ENCODE measurements around the gene SORL1.

Gene SORL1

DNA sequence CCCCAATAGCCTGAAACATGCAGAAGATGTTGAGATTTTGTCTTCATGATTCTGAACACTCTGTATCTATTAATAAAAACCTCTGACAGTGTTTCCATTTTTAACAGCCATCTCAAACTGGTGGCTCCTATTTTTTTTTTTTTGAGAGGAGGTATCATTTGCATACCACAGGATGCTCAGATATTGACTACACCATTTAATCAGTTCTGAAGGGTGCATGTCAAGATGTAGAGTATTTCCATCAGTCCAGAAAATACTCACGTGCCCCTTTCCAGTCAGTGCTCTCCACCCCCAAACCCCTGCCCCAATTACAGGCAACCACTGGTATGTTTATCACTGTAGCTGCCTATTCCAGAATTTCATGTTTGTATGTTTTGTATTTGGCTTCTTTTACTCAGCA is 85.9 kb downstream of the SORL1 start:
- no peak for DNase-seq

DNA sequence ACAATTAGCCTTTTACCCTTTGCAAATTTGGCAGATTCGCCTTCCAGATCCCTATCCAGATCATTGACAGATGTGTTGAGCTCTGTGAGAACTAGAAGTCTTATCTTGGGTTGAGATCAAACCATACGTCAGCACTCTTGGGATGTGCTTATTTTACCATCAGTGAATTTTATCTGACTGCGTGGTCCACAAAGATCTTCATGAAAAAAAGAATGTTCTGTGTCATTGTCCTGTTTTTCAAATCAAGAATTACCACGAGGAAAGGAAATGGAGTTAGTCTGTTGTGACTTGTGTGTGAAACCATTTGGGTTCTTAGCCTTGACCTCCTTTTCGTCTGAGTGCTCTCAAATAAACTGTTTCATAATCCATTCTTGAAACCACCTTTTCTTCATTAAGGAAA is 86.9 kb downstream of the SORL1 start:
- no peak for DNase-seq

DNA sequence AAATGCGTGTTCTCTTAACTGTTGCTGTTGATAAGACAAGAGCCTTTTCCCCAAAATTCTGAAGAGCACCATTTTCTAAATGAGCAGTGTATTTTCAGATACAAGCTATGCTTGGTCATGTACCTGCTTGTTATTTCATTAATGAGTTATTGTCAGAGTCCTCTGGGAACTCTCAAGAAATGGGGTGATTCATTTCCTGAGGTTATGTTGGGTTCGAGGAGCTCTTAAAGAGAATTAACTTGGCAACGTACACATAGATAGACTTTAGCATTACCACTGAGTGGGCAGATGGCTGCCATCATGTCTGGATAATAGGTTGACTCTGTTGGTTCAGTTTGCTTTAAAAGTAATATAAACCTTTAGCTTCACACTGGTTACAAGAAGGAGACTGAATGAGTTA is 88.5 kb downstream of the SORL1 start:
- peak; percentile 30 for DNase-seq

DNA sequence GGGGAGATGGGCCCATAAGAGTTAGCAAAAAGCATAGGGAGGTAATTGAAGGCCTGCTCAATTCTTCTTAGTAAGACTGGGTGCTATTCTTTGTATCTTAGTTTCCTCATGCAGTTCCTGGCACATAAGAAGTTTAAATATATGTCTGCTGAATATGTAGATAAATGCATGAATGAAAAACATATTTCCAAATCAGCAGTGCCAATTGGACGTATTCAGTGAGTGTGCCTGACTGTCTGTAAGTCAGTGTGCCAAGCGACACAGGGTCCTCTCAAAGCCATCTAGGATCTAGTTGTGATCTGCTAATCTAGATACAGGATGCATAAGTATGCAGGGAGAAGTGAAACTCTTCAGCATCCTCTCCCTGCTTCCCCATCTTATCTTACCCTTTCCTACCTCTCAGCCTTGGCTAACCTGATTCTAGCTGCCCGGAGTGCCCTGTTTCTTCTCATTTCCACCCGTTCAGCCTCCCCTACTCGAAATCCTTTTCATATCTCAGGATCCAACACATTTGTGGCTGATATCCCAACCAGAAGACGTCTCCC is 91.8 kb downstream of the SORL1 start:
- DNase-seq, result no peak

DNA sequence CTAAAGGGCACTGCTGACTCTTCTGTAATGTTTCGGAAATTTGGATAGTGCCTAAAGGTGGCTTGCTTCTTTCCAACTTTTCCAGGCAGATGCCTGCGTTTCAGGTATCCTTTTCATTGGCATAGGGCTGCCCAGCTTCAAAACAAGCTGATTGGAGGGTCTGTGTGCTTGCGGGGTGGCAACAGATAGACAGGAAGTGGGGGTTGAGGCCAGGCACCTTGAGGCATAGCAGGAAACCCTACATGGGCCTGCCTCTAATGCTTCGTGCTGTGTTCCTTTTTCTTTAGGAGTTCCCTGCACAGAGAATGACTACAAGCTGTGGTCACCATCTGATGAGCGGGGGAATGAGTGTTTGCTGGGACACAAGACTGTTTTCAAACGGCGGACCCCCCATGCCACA is 92.8 kb downstream of the SORL1 start:
- no peak for DNase-seq

DNA sequence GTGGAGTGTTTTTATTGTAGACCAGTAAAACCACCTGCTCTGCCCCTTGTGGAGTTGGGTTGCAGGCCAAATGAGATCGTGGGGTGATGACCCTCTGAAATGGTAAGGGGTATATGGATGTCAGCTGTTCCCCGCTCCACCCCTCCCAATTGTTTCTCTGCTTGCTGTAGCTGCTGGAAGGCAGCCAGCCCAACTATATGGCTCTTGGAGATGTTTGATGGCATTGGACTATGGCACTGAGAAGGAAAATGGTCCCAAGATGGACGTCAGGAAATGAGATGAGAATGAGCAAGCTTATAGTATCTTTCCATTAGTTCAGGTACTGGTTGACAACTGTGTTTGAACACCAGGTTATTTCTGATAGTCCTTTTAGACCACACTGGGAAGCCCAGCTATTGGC is 95.5 kb downstream of the SORL1 start:
- peak; percentile 51 for DNase-seq

DNA sequence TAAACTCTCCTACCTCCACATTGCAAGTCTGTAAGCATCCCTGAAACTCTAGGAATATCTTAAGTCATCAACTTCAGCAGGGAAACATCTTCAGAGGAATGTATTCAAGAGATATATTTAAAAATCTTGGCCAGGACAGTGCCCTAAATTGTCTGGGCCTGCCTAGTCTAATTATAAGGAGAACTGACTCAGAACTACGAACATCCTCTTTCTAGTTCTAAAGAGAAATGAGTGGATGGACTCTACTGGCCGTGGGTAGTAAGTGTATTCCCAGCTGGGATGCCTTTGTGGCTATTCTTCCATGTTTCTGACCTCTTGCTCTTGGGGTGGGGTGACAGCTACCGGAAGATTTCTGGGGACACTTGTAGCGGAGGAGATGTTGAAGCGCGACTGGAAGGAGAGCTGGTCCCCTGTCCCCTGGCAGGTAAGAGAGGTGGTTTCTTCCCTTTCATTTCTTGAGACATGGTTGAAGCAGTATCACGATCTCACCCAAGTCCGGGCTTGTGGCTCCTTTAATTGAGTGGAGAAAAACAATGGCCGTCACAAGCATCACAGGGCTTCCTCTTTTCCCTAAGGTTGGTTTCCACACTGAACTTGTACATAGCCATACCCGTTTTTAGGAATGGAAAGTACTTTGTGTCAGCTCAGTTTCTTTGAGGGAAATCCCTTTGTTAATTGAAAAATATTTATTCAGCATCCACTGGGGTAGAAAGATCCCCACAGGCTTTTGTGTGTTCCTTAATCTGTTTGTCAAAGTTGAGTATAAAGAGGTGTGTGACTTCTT is 98.3 kb downstream of the SORL1 start:
- DNase-seq, result no peak

DNA sequence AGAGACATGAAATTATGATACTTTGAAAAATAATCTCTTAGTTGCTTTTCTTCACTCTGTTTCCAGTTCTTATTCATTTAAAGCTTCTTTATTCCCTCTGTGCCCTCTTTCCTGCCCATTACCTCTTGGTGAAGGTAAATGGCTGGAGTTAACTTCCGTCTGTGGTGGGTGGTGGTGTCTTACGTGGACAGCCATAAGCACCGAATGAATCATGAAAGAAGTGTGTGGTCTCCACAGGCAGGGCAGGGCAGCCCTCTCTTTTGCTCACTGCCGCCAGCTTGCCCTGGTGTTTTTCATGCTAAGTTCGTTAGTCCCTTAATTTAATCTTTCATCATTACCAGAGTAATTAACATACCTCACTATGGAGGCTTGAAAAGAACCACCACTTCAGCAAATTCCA is 99.3 kb downstream of the SORL1 start:
- DNase-seq, result no peak

DNA sequence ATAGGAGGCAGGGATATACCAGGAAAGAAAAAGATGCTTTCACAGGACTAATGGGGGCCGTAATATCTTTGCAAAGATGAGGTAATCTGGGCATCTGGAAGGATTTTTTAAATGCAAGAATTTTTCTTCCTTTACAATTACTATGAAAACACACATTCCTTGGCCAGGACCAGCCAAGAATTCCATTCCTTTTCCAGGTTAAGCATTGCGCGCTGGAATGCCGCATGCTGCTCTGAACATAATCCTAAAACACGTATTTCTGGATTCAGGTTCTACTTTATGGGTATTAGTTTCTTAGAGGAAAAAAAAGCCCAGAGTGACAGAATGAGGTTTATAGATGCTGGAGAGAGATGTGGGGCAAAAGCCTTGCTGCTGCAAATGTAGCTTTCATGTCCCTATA is 100.0 kb downstream of the SORL1 start:
- no peak for DNase-seq

DNA sequence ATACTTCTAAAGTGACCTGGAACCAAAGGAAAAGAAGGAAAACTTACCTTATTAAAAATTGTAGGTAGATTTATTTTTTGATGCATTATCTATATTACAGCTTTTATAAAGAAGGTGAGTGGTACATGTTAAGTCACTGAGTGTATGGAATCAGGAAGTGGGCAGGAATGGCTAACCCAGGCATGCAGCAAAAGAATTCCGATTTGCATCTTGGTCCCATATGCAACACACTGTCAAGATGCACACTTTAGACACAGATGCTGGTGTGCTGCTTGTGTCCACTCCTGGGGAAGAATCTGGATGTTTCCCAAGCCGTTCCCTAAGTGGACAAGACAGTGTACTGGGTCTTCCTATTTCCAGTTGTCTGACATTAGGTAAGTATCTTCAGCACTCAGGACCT is 100.5 kb downstream of the SORL1 start:
- no peak for DNase-seq

DNA sequence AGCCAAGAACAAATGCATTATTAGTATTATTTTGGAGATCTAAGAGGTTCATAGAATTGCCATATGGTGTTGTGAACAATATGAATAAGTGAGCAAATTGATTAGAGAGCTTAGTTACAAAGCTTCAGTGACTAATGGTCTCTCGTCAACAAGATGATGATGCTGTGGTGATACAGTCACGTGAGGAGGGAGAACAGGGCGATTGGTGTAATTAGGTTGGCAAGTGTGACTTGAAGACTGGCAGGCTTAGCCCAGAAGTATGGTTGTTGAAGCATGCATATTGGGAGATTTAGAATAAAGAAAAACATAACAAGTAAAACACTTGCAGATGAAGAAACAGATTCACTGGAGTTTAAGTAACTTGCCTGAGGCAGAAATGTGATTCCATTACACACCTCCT is 101.3 kb downstream of the SORL1 start:
- DNase-seq, result no peak

DNA sequence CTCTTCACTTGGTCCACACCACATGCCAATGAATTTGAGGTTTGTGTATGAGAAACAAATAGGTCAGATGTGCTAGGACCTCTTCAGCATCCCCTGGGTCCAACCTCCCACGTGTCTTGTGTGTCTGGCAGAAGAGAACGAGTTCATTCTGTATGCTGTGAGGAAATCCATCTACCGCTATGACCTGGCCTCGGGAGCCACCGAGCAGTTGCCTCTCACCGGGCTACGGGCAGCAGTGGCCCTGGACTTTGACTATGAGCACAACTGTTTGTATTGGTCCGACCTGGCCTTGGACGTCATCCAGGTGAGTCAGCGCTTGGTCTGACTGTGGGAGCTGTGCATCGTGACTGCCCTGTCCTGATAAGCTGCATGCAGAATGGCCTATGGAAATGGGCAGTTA is 101.7 kb downstream of the SORL1 start:
- DNase-seq, result no peak

DNA sequence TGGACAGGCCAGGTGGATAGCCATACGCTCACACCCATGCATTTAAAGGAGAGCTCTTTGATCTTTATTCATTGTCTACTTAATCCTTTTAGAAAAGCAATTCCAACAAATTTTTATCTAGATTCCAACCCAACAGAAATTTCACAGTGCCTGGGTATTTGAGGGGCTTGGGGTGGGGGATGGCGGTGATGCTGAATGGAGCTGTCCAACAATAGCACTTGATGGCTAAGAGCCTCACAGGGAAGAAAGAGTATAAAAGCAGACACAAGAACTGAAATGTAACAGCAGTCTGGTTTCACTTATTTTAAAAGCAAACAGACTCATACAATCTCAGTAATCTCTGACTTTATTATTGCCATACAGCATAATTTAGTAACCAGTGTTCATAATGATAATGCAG is 102.4 kb downstream of the SORL1 start:
- peak; percentile 39 for DNase-seq

DNA sequence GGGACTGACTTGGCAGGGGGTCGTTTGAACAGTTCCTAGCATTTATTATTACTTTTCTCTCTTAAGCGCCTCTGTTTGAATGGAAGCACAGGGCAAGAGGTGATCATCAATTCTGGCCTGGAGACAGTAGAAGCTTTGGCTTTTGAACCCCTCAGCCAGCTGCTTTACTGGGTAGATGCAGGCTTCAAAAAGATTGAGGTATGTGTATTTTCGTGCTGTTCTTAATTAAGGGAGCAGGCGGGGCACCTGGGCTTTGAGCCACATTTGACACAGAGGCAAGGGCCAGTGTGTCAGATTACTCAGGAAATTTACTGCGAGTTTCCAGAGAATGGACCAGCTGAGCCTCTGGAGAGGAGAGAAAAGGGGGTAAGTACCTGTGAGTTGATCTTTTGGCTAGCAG is 103.0 kb downstream of the SORL1 start:
- DNase-seq, result peak; percentile 90

DNA sequence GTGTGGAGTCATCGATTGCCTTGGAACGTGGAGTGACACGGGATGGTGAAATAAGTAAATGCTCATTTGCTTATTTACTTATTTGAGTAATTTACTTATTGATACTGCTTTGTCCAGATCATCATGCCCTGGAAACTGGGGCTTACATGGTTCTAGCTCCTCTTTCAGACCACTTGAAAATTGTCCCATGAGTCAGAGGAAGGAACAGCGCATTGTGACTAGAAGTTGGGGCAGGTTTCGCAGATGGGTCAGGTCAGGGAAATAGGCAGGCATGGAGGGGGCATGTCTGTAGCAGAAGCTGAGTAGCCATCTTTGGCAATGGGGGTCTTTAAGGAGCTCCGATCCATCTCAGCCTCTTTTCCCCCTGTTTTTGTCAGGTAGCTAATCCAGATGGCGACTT is 104.8 kb downstream of the SORL1 start:
- DNase-seq, result no peak

DNA sequence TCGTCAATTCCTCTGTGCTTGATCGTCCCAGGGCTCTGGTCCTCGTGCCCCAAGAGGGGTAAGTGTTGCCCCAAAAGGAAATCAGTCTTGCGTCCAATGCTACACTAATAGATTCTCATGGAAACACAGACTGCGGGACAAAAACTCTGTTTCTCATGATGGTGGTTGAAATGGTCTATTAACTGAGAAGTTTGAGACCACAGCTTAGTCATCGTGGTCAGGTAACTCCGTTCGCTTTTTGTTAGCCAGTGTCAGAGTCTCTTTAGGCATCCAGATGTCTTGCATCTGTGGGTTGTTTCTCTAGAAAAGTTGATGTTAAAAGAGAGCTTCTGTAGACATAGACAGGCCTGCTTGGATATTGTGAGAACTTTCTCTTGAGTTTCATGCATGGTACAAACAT is 105.2 kb downstream of the SORL1 start:
- no peak for DNase-seq

DNA sequence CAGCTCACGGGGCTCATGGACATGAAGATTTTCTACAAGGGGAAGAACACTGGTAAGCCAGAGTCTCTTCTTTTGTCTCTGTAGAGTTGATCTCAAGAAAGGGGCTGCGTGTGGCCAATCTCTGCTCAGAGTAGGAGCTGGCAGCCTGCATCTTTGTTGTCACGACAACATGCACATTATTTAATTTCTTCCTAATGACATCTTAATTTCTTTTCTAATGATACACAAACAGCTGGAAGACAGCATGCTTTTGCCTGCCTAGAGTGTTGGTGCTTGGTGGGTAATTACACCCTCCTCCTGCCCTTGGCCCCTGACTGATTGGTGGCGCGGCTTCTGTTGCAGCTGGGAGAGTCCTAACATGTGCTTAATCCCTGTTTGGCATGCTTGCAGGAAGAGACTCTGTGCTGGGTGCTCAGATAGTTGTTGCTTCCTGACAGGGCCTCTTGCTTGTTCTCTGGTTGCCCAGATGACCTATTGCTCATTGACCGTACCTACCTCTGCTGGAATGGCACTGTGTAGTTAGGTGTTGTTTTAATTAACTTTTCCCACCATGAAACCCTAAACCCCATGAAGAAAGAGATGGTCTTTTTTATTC is 107.6 kb downstream of the SORL1 start:
- DNase-seq, result no peak

DNA sequence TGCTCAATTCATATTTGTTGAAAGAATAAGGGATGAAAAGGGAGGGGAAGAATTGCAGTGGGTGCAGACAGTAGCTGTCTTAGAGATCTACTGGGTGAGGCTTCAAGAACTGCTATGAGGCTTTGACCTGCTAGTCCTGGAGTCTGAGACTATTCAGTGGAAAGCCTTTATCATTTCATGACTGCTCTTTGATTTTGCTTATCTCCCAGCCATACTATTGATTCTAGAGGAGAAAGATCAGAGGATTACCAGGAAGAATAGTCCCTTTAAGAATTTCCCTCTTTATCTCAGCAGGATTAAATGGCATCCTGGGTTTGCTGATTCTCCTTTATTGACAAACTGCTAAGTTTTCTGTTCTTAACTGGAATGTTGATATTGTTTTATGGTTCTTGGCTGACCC is 108.1 kb downstream of the SORL1 start:
- DNase-seq, result no peak

DNA sequence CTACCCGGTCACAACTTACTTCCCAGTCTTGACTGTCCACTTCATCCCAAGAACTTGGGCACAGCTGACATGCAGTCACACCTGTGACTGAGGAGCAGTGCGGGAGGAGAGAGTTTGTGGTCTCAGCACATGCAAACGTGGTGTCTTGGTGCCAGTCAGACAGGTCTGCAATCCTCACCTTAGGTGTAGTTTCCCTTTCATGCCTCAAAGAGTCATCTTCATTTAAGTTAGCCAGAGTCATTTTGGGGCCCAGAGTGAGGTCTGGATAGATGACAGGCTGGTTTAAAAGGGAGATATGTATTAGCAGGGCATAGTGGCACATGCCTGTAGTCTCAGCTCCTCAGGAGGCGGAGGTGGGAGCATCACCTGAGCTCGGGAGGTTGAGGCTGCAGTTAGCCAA is 109.1 kb downstream of the SORL1 start:
- no peak for DNase-seq

DNA sequence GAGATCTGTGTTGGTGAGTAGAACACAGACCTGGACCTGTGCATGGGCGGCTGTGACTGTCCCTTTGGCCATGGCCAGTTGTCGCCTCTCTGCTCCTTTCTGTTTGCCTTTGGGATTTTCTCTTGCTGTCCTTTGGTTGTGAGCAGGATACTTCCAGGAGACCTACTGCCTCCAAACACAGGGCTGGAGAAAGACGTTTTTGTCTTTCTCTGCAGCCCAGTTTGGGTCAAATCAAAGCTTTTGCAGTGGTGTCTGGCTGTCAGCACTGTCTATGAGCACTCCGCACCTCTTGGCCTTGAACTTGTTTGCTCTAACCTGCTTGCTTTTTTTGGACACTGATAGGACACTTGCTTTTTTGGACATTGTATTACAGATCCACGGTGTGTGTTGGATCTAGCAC is 109.6 kb downstream of the SORL1 start:
- no peak for DNase-seq

DNA sequence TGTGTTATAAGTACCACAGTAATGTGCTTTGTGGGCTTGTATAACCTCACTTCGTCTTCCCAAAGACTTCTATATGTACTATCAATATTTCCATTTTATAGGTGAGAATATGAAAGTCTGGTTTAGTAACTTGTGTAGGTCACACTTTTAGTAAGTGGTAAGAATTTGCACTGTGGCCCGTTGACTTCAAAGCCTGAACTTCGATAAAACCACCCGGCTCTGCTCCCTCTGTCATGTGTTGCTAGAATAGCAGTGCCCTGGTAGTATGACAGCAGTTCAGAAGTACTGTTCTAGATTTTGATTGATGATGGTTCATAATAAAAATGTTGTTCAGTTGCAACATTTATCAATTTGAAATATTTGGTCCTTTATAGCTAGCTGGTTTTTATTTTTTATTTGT is 110.9 kb downstream of the SORL1 start:
- DNase-seq, result no peak

DNA sequence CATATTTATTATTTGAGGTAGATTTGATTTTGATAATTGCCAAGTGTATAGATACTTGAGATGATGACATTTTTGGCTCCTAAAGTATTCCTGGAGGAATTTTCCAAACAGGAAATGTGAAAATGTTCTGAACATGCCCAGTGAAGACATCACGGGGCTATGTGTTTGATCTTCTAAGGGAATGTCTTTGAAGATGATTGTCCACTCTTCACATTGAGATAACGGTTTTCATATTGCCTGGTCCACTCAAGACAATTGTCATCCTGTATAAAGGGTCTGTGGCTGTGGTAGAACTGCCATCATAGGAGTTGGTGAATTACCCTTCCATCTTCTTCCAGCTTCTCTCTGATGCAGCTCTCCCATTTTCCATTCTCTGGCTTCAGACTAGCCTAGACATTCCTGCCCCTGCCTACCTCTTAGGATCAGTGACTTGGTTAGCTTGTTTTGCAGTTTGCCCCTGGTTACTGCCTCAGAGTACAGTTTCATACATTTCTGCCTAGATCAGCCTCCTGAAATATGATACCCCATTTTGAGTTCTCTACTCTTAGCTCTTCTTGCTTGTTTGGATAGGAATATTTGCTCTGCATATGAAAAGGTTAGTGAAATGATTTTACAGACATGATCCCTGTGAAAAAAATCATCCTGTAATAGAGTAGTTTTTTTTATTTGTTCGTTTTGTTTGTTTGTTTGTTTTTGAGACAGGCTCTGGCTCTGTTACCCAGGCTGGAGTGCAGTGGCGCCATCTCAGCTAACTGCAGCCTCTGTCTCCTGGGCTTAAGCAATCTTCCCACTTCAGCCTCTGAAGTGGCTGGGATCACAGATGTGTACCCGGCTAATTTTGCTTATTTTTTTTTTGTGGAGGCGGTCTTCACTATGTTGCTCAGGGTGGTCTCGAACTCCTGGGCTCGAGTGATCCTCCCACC is 112.0 kb downstream of the SORL1 start:
- DNase-seq, result peak; percentile 52

DNA sequence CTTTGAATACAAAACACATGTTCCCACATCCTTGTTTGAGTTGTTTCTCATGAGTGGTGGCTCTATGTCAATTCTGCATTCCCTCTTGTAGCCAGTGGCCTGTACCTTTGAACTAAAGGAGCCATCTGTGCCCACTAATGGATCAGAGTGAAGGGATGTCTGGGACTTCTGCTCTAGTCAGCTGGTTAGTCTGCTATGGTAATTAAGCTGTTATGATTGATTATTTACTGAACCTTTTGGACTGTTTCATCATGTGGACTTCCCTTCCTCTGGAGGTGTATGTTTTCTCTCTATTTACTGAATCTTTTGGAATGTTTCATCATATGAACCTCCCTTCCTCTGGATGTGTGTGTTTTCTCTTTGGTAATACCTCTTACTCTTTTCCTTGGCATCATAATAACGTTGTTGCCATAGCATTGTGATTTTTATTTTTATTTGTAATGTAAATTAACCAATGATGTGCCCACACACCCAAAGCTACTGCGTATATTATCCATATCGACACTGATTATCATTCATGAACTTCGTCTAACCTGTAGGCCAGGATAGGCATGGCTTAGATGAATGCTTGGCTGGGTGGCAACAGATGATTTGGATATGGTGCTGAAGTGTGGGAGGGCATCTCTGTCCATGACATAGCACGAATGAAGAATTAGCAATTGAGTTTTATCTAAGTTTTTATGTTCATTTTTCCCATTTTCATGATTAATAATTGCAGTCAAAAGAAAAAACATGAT is 113.0 kb downstream of the SORL1 start:
- no peak for DNase-seq

Measured in NCI-H1092 (cell line).